Nephron progenitor cell (in vitro differentiated cells): ENCODE data around the gene KCNIP1.

ENCODE experiments used
- DNase-seq: peaks from one replicate; pipeline ENCODE4 v3.0.0; 2021
- H3K27ac Mint-ChIP-seq: 2 replicates; pipeline ENCODE4 v1.8.0; 2021; ENCODE audit warnings: mild to moderate bottlenecking, moderate library complexity, mixed read lengths
- H3K27me3 Mint-ChIP-seq: 2 replicates; pipeline ENCODE4 v1.8.0; 2021; ENCODE audit warnings: mild to moderate bottlenecking, low read depth, mixed read lengths; ENCODE audit not compliant: poor library complexity
- H3K36me3 Mint-ChIP-seq: 2 replicates; pipeline ENCODE4 v1.8.0; 2021; ENCODE audit warnings: low read depth, mixed read lengths
- H3K4me1 Mint-ChIP-seq: 2 replicates; pipeline ENCODE4 v1.8.0; 2021; ENCODE audit warnings: mixed read lengths
- H3K4me3 Mint-ChIP-seq: 2 replicates; pipeline ENCODE4 v1.8.0; 2021; ENCODE audit warnings: mild to moderate bottlenecking, moderate library complexity, mixed read lengths
- H3K9me3 Mint-ChIP-seq: 2 replicates; pipeline ENCODE4 v1.8.0; 2021; ENCODE audit warnings: mild to moderate bottlenecking, moderate library complexity, mixed read lengths
- CTCF ChIP-seq: fragments of 200-600 bp; sonication (generic); IDR thresholded peaks from 2 replicates; pipeline ENCODE4 v1.5.0; 2021; ENCODE audit warnings: antibody characterized with exemption

KCNIP1 gene

GRCh38 chr5:170565072-170565471, 61.3 kb downstream of the KCNIP1 start:
- H3K27me3 Mint-ChIP-seq: peaks cover 16% of the 10 kb centered on the region

GRCh38 chr5:170569101-170569500, 65.3 kb downstream of the KCNIP1 start:
- H3K9me3 Mint-ChIP-seq: no peaks in the 10 kb centered on the region
- H3K27me3 Mint-ChIP-seq: peaks cover 4% of the 10 kb centered on the region
- TF ChIP-seq CTCF: no peak
- H3K27ac Mint-ChIP-seq: no peak overlapping the region
- H3K4me3 Mint-ChIP-seq: no peak overlapping the region
- no peaks in the 10 kb centered on the region for H3K36me3 Mint-ChIP-seq
- peaks cover 54% of the 10 kb centered on the region for H3K4me1 Mint-ChIP-seq
- no peak for DNase-seq

More at GRCh38 chr5:170565072-170565471, 61.3 kb downstream of the KCNIP1 start:
- Mint-ChIP-seq H3K27ac (peak overlapping the region; percentile 10), H3K9me3 (no peaks in the 10 kb centered on the region), H3K4me1 (peaks cover 27% of the 10 kb centered on the region), H3K36me3 (no peaks in the 10 kb centered on the region), H3K4me3 (no peak overlapping the region)
- no peak for DNase-seq
- no peak for TF ChIP-seq CTCF

- H3K36me3 Mint-ChIP-seq: no peaks in the 10 kb centered on the region
- no peak for TF ChIP-seq CTCF
- peaks cover 57% of the 10 kb centered on the region for H3K4me1 Mint-ChIP-seq
- no peak for DNase-seq
- H3K4me3 Mint-ChIP-seq: no peak overlapping the region
- H3K27me3 Mint-ChIP-seq: peaks cover 4% of the 10 kb centered on the region
- peaks cover under 1% of the 10 kb centered on the region for H3K9me3 Mint-ChIP-seq
- no peak overlapping the region for H3K27ac Mint-ChIP-seq
Observed at GRCh38 chr5:170570476-170570875, 66.7 kb downstream of the KCNIP1 start.

- Mint-ChIP-seq H3K36me3 (no peaks in the 10 kb centered on the region), H3K27me3 (peaks cover 2% of the 10 kb centered on the region), H3K27ac (peak overlapping the region; percentile 21), H3K4me1 (peaks cover 57% of the 10 kb centered on the region), H3K9me3 (peaks cover 8% of the 10 kb centered on the region), H3K4me3 (peak overlapping the region; percentile 13)
- no peak for TF ChIP-seq CTCF
- no peak for DNase-seq
Observed at GRCh38 chr5:170571281-170571731, 67.5 kb downstream of the KCNIP1 start.

- no peak for DNase-seq
- peaks cover 12% of the 10 kb centered on the region for H3K9me3 Mint-ChIP-seq
Observed at GRCh38 chr5:170571875-170572852, 68.3 kb downstream of the KCNIP1 start.

More at GRCh38 chr5:170571875-170572852, 68.3 kb downstream of the KCNIP1 start:
- Mint-ChIP-seq H3K4me3 (peak overlapping the region; percentile 36), H3K36me3 (no peaks in the 10 kb centered on the region), H3K27me3 (no peaks in the 10 kb centered on the region), H3K4me1 (peaks cover 60% of the 10 kb centered on the region), H3K27ac (peak overlapping the region; percentile 87)
- TF ChIP-seq CTCF: no peak
